ENCODE data around the gene FAM111A. TPM values are rescaled to one million over a fixed set of nuclear protein-coding genes. Genes with fewer than 3 reads are reported as not detected.

FAM111A gene
- total RNA-seq, 6 experiments from 2014 or later: 10.8 to 19.5 (median 16.6) TPM

GRCh38 chr11:59144579-59145345 lies 2.1 kb downstream of the FAM111A start:
- intact Hi-C loops (cut with DNase I): no loop called here
- peak; percentile 75 to 80 (median 77) for DNase-seq
- peak overlapping the region; percentile 88 to 99 (median 97) for H3K27ac ChIP-seq
- peaks cover 0 to 25% (median 9%) of the 10 kb centered on the region in 4 donors for H3K4me1 ChIP-seq
- no peak for TF ChIP-seq POLR2A (IDR thresholded peaks at IDR 0.05)
- TF ChIP-seq CTCF (IDR thresholded peaks at IDR 0.05): peak in 1 of 4 donors; percentile 4
- no peaks in the 10 kb centered on the region for H3K27me3 ChIP-seq
- WGBS (ENCODE audit: insufficient coverage, low coverage, low lambda C conversion rate, missing lambda C conversion rate): 3% methylated on average over 33 of the region's 39 CpGs
- no peaks in the 10 kb centered on the region for H3K9me3 ChIP-seq
- peaks cover 0 to 1% (median 0%) of the 10 kb centered on the region in 4 donors for H3K36me3 ChIP-seq
- peak; percentile 71 to 72 (median 72) for ATAC-seq
- peak overlapping the region; percentile 35 to 60 (median 53) for H3K4me3 ChIP-seq

- peaks cover 0 to 25% (median 9%) of the 10 kb centered on the region in 4 donors for H3K4me1 ChIP-seq
- no peaks in the 10 kb centered on the region for H3K9me3 ChIP-seq
- intact Hi-C loops (cut with DNase I): no loop called here
- WGBS (ENCODE audit: insufficient coverage, low coverage, low lambda C conversion rate, missing lambda C conversion rate): 5% methylated on average over 4 of the region's 4 CpGs
- no peak for TF ChIP-seq POLR2A (IDR thresholded peaks at IDR 0.05)
- TF ChIP-seq CTCF (IDR thresholded peaks at IDR 0.05): no peak
- no peak overlapping the region for H3K4me3 ChIP-seq
- H3K27me3 ChIP-seq: no peaks in the 10 kb centered on the region
- no peak overlapping the region for H3K27ac ChIP-seq
- DNase-seq (no peak), ATAC-seq (no peak)
- H3K36me3 ChIP-seq: peaks cover 0 to 1% (median 0%) of the 10 kb centered on the region in 4 donors
Observed at GRCh38 chr11:59145534-59145933, 2.9 kb downstream of the FAM111A start.

- Histone ChIP-seq H3K9me3 (no peaks in the 10 kb centered on the region), H3K36me3 (peaks cover 0 to 5% (median under 1%) of the 10 kb centered on the region in 4 donors), H3K27me3 (no peaks in the 10 kb centered on the region), H3K4me1 (no peaks in the 10 kb centered on the region), H3K4me3 (no peak overlapping the region), H3K27ac (no peak overlapping the region)
- ATAC-seq: no peak
- WGBS (ENCODE audit: insufficient coverage, low coverage, low lambda C conversion rate, missing lambda C conversion rate): no CpG with 5 or more reads among the region's 1 CpG
- TF ChIP-seq CTCF (IDR thresholded peaks at IDR 0.05) (no peak), POLR2A (IDR thresholded peaks at IDR 0.05) (no peak)
- DNase-seq: no peak
- intact Hi-C loops (cut with DNase I): no loop called here
Observed at GRCh38 chr11:59151761-59152160, 9.1 kb downstream of the FAM111A start.

- 77% methylated on average over 8 of the region's 8 CpGs for whole genome bisulfite sequencing (ENCODE audit: insufficient coverage, low coverage, low lambda C conversion rate, missing lambda C conversion rate)
- TF ChIP-seq POLR2A (IDR thresholded peaks at IDR 0.05): no peak
- no peak for TF ChIP-seq CTCF (IDR thresholded peaks at IDR 0.05)
- Histone ChIP-seq H3K4me1 (no peaks in the 10 kb centered on the region), H3K4me3 (no peak overlapping the region), H3K27me3 (no peaks in the 10 kb centered on the region), H3K9me3 (no peaks in the 10 kb centered on the region), H3K36me3 (peaks cover 0 to 5% (median under 1%) of the 10 kb centered on the region in 4 donors), H3K27ac (no peak overlapping the region)
- intact Hi-C loops (cut with DNase I): no loop called here
- ATAC-seq (no peak), DNase-seq (no peak)
Observed at GRCh38 chr11:59152312-59152951, 9.8 kb downstream of the FAM111A start.

Data from right lobe of liver (tissue), 6 donors.